ENCODE data around the gene ADGRG4.

The ADGRG4 gene

DNA sequence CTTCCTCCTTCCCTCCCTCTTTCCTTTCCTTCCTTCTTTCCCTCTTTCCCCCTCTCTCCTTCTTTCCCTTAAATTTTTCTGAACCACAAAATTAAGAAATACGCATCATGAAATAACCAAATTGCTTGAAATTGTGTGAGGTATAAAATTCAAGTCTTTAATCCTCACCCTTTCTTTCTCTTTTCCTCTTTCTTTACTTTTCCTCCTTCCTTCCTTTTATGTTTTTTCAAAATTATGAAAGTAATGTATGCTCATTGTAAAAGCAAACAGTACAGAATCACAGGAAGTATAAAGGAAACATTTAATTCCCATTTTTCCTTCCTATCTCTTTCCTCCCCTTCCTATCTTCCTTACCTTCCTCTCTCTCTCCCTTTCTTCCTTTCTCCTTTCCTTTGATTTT, 5.4 kb downstream of the ADGRG4 start:
- Histone ChIP-seq H3K4me1 (no peaks in the 10 kb centered on the region), H3K27me3 (ENCODE audit: control insufficient read depth, insufficient read depth, low read length) (no peaks in the 10 kb centered on the region), H3K9ac (no peak overlapping the region), H3K4me3 (ENCODE audit: low read depth, low read length) (no peak overlapping the region), H2AFZ (no peak overlapping the region), H3K4me2 (ENCODE audit: low read length) (no peak overlapping the region), H3K79me2 (no peaks in the 10 kb centered on the region), H3K36me3 (ENCODE audit: control insufficient read depth, insufficient read depth, low read length) (no peaks in the 10 kb centered on the region), H3K27ac (no peak overlapping the region), H3K9me3 (ENCODE audit: control insufficient read depth, low read length) (no peaks in the 10 kb centered on the region)
- TF ChIP-seq, protein P1, sequence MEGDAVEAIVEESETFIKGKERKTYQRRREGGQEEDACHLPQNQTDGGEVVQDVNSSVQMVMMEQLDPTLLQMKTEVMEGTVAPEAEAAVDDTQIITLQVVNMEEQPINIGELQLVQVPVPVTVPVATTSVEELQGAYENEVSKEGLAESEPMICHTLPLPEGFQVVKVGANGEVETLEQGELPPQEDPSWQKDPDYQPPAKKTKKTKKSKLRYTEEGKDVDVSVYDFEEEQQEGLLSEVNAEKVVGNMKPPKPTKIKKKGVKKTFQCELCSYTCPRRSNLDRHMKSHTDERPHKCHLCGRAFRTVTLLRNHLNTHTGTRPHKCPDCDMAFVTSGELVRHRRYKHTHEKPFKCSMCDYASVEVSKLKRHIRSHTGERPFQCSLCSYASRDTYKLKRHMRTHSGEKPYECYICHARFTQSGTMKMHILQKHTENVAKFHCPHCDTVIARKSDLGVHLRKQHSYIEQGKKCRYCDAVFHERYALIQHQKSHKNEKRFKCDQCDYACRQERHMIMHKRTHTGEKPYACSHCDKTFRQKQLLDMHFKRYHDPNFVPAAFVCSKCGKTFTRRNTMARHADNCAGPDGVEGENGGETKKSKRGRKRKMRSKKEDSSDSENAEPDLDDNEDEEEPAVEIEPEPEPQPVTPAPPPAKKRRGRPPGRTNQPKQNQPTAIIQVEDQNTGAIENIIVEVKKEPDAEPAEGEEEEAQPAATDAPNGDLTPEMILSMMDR (IDR thresholded peaks at IDR 0.05) = no peak

DNA sequence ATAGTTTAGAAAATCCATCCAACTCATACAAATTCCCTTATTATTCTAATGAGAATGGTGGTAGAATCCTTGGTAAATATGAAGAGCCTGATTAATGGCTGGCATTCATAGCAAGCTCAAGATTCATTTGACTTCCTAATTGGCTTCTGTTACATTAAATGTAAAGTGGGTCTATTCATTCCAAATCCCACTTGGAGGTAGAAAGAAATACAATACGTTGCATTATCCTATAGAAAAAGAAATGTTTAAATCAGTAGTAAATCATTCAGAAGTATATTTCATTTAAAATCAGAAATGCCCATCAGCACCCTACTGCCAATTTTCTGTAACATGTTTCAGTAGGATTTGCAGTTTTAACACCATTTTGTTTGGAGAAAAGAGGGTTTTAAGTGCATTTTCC, 6.7 kb downstream of the ADGRG4 start:
- Histone ChIP-seq H3K9me3 (ENCODE audit: control insufficient read depth, low read length) (no peaks in the 10 kb centered on the region), H2AFZ (no peak overlapping the region), H3K4me1 (no peaks in the 10 kb centered on the region), H3K4me3 (ENCODE audit: low read depth, low read length) (no peak overlapping the region), H3K79me2 (no peaks in the 10 kb centered on the region), H3K9ac (no peak overlapping the region), H3K36me3 (ENCODE audit: control insufficient read depth, insufficient read depth, low read length) (no peaks in the 10 kb centered on the region), H3K4me2 (ENCODE audit: low read length) (no peak overlapping the region), H3K27ac (no peak overlapping the region), H3K27me3 (ENCODE audit: control insufficient read depth, insufficient read depth, low read length) (no peaks in the 10 kb centered on the region)
- TF ChIP-seq, protein P1 (IDR thresholded peaks at IDR 0.05) = no peak

DNA sequence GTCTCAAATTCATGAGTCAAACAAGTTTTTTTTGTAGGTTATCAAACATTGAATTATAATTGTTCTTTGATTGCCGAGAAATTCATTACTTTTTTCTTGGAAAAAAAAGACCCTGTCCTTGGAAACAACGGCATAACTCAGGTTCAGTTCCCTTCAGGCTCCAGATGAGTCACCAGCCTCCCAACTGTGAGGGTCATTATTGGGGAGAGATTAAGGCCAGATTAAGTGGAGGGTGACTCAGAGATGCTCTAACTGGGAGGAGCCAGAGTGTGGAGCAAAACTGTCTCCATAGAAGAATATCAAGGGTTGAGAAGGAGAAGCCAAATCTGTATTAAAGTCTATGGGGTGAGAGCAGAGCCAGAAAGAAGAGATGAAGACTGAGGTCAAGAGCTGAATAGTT, 9.6 kb downstream of the ADGRG4 start:
- H3K79me2 ChIP-seq = no peaks in the 10 kb centered on the region
- H2AFZ ChIP-seq = no peak overlapping the region
- H3K4me2 ChIP-seq (ENCODE audit: low read length) = no peak overlapping the region
- no peak overlapping the region for H3K9ac ChIP-seq
- H3K4me1 ChIP-seq = no peaks in the 10 kb centered on the region
- no peak overlapping the region for H3K4me3 ChIP-seq (ENCODE audit: low read depth, low read length)
- no peaks in the 10 kb centered on the region for H3K9me3 ChIP-seq (ENCODE audit: control insufficient read depth, low read length)
- no peaks in the 10 kb centered on the region for H3K27me3 ChIP-seq (ENCODE audit: control insufficient read depth, insufficient read depth, low read length)
- H3K36me3 ChIP-seq (ENCODE audit: control insufficient read depth, insufficient read depth, low read length) = no peaks in the 10 kb centered on the region
- H3K27ac ChIP-seq = no peak overlapping the region
- TF ChIP-seq, protein P1 (IDR thresholded peaks at IDR 0.05) = no peak

DNA sequence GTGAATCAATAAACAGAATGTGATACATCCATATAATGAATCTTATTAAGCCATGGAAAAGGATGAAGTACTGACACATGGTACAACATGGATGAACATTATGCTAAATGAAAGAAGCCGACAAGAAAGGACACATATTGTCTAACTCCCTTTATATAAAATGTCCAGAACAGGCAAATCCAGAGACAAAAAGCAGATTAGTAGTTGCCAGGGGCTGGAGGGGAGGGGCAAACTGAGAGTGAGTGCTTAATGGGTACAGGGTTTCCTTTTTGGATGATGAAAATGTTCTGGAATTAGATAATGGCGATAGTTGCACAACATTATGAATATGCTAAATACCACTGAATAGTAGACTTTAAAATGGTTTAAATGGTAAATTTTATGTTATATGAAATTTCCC, 17.4 kb downstream of the ADGRG4 start:
- H3K79me2 ChIP-seq = no peaks in the 10 kb centered on the region

More for the DNA sequence above, 17.4 kb downstream of the ADGRG4 start:
- no peak overlapping the region for H3K27ac ChIP-seq
- no peak overlapping the region for H3K4me2 ChIP-seq (ENCODE audit: low read length)
- no peaks in the 10 kb centered on the region for H3K36me3 ChIP-seq (ENCODE audit: control insufficient read depth, insufficient read depth, low read length)
- H3K4me1 ChIP-seq = no peaks in the 10 kb centered on the region
- no peak overlapping the region for H2AFZ ChIP-seq
- no peak overlapping the region for H3K4me3 ChIP-seq (ENCODE audit: low read depth, low read length)
- H3K9me3 ChIP-seq (ENCODE audit: control insufficient read depth, low read length) = no peaks in the 10 kb centered on the region
- no peak overlapping the region for H3K9ac ChIP-seq
- TF ChIP-seq, protein P1 (IDR thresholded peaks at IDR 0.05) = no peak
- no peaks in the 10 kb centered on the region for H3K27me3 ChIP-seq (ENCODE audit: control insufficient read depth, insufficient read depth, low read length)
